K562 (cell line): ENCODE measurements around the gene UBE3B. TPM values are rescaled to one million over a fixed set of nuclear protein-coding genes. Genes with fewer than 3 reads are reported as not detected.

Experiments
- ATAC-seq: fragments of 200-7000 bp; cut with Tn5 transposase; 3 replicates; pipeline ENCODE4 v1.9.1; 2020; ENCODE audit warnings: moderate library complexity
- BruUV-seq: library from RNA; stranded (reverse); fragments of 400-500 nt; replicated peaks from 2 replicates; lab custom pipeline; 2021; lab: Mats Ljungman, UMichigan
- CTCF ChIA-PET: fragments of 300-600 bp; formaldehyde crosslinking; extraction: SDS; loops from one replicate; lab custom pipeline; 2021; ENCODE audit warnings: low intra/inter-chr PET ratio; lab: Yijun Ruan, JAX
- POLR2A ChIA-PET: fragments of 300-600, 350-650 bp; sonication (Branson Sonifier 250); formaldehyde crosslinking; extraction: SDS; loops from one replicate; lab custom pipeline; 2021; ENCODE audit warnings: antibody characterized with exemption, inconsistent platforms; lab: Yijun Ruan, JAX
- DNase-seq, 4 experiments: peaks; one replicate each; pipeline versions ENCODE4 v3.0.0 to v3.0.0-alpha.2; 2011 to 2018; ENCODE audit warnings: low spot score in 3 of 4, mixed read lengths in 3 of 4; ENCODE audit errors: extremely low read depth in 1 of 4
- FAIRE-seq: peaks from 2 replicates; lab custom pipeline; 2011; peaks lifted over from hg19 to GRCh38; lab: Jason Lieb, UNC
- H2AFZ ChIP-seq: 2 replicates; pipeline ENCODE4 v1.6.0; 2011; ENCODE audit warnings: low read depth, low read length, control low read depth, inconsistent platforms
- H3K27ac ChIP-seq: fragments of 200-600 bp; 3 replicates; pipeline ENCODE4 v1.8.0; 2011; ENCODE audit warnings: low read depth, mild to moderate bottlenecking, control low read depth, inconsistent platforms, low read length, moderate library complexity, mixed read lengths; ENCODE audit errors: extremely low read depth
- H3K27me3 ChIP-seq, 2 experiments: fragments of 300-600 bp in 1 of 2; 2 replicates in 1 of 2; 3 replicates in 1 of 2; pipeline versions ENCODE4 v1.6.0 to v1.8.0; 2011; ENCODE audit warnings: inconsistent platforms in 2 of 2, low read length in 2 of 2, mild to moderate bottlenecking in 1 of 2, mixed read lengths in 1 of 2, moderate library complexity in 1 of 2; ENCODE audit not compliant: control insufficient read depth in 2 of 2, insufficient read depth in 2 of 2
- H3K36me3 ChIP-seq: fragments of 300-600 bp; 3 replicates; pipeline ENCODE4 v1.8.0; 2011; ENCODE audit warnings: mild to moderate bottlenecking, low read length, inconsistent platforms; ENCODE audit not compliant: control insufficient read depth, insufficient read depth
- H3K4me1 ChIP-seq, 2 experiments: fragments of 200-600 bp in 1 of 2; replicated peaks in 1 of 2; 2 replicates in 1 of 2; 3 replicates in 1 of 2; pipeline versions ENCODE4 v1.5.1 to v1.8.0; 2011; ENCODE audit warnings: inconsistent platforms in 2 of 2, low read length in 2 of 2, mild to moderate bottlenecking in 1 of 2, mixed read lengths in 1 of 2, moderate library complexity in 1 of 2; ENCODE audit not compliant: control insufficient read depth in 2 of 2, insufficient read depth in 2 of 2
- H3K4me2 ChIP-seq: 2 replicates; pipeline ENCODE4 v1.6.1; 2011; ENCODE audit warnings: low read length, control low read depth, inconsistent platforms, mixed read lengths; ENCODE audit not compliant: insufficient read depth
- H3K4me3 ChIP-seq: fragments of 200-600 bp; sonication (generic), shearing (Covaris generic); 2 replicates; pipeline ENCODE4 v1.5.1; 2016; ENCODE audit warnings: control low read depth, inconsistent platforms
- H3K79me2 ChIP-seq: fragments of 200-600 bp; 3 replicates; pipeline ENCODE4 v1.8.0; 2011; ENCODE audit warnings: low read length, inconsistent platforms; ENCODE audit not compliant: control insufficient read depth, insufficient read depth
- H3K9ac ChIP-seq, 2 experiments: 2 replicates each; pipeline versions ENCODE4 v1.6.0 to v1.6.1; 2011; ENCODE audit warnings: low read depth in 2 of 2, low read length in 2 of 2, control low read depth in 1 of 2, inconsistent platforms in 1 of 2, mild to moderate bottlenecking in 1 of 2, mixed read lengths in 1 of 2; ENCODE audit not compliant: insufficient read depth in 1 of 2
- H3K9me1 ChIP-seq: one replicate; pipeline ENCODE4 v1.6.0; 2011; ENCODE audit warnings: inconsistent platforms, mild to moderate bottlenecking, low read length, moderate library complexity; ENCODE audit not compliant: control insufficient read depth, insufficient read depth
- H3K9me3 ChIP-seq: replicated peaks from 2 replicates; pipeline ENCODE4 v1.5.1; 2011; ENCODE audit warnings: low read depth, low read length, inconsistent platforms; ENCODE audit not compliant: control insufficient read depth, insufficient read depth
- H4K20me1 ChIP-seq: replicated peaks from 2 replicates; pipeline ENCODE4 v1.6.1; 2011; ENCODE audit warnings: low read length, inconsistent platforms, mixed read lengths; ENCODE audit not compliant: control insufficient read depth, insufficient read depth
- EGR1 ChIP-seq: fragments of 450-650 bp; conservative IDR thresholded peaks from 2 replicates; pipeline ENCODE4 v1.6.1; 2017; ENCODE audit warnings: mild to moderate bottlenecking
- NONO ChIP-seq, 2 experiments: fragments of 200-400 bp in 1 of 2; fragments of 450-650 bp in 1 of 2; formaldehyde crosslinking in 1 of 2; IDR thresholded peaks; 2 replicates each; pipeline ENCODE4 v1.6.1; 2017; ENCODE audit warnings: low read depth in 2 of 2, mild to moderate bottlenecking in 2 of 2, moderate library complexity in 2 of 2, low read length in 1 of 2
- STAG1 ChIP-seq: sonication (generic); formaldehyde crosslinking; IDR thresholded peaks from 2 replicates; pipeline ENCODE4 v1.5.0; 2020; ENCODE audit warnings: missing genetic modification reagents, borderline replicate concordance
- ZNF140 ChIP-seq: fragments of 250-450 bp; sonication (Bioruptor Pico); IDR thresholded peaks from 2 replicates; pipeline ENCODE4 v1.8.0; 2021; ENCODE audit warnings: moderate library complexity, mild to moderate bottlenecking, inconsistent platforms
- ZNF184 ChIP-seq: sonication (generic); formaldehyde crosslinking; IDR thresholded peaks from 2 replicates; pipeline ENCODE4 v1.5.0; 2020; ENCODE audit warnings: missing genetic modification reagents
- ZNF212 ChIP-seq: fragments of 450-650 bp; formaldehyde crosslinking; IDR thresholded peaks from 2 replicates; pipeline ENCODE4 v1.4.0; 2020; ENCODE audit warnings: mild to moderate bottlenecking
- ZNF445 ChIP-seq: fragments of 250-450 bp; sonication (Bioruptor Pico); IDR thresholded peaks from 2 replicates; pipeline ENCODE4 v1.4.0; 2020; ENCODE audit warnings: low read depth, mild to moderate bottlenecking, moderate library complexity
- ZNF551 ChIP-seq: fragments of 250-450 bp; sonication (Bioruptor Pico); IDR thresholded peaks from 2 replicates; pipeline ENCODE4 v1.5.0; 2021; ENCODE audit warnings: mild to moderate bottlenecking, moderate library complexity
- ZNF655 ChIP-seq: fragments of 250-450 bp; sonication (Bioruptor Pico); IDR thresholded peaks from 2 replicates; pipeline ENCODE4 v1.5.0; 2021
- WGBS: fragments of 100-300 bp; shearing (Covaris generic); methylation state at CpG from one replicate; pipeline ENCODE4 v1.1.6; 2016; ENCODE audit warnings: low coverage, mixed read lengths; ENCODE audit not compliant: insufficient coverage; ENCODE audit errors: missing lambda C conversion rate; 5-methylcytosine and 5-hydroxymethylcytosine counted together
- in situ Hi-C: fragments of 300-500 bp; cut with MboI; formaldehyde crosslinking; loops from 4 replicates; pipeline ENCODE4 v1.15.0; 2018; ENCODE audit warnings: inconsistent platforms, mixed read lengths
- intact Hi-C: fragments of 100-400 bp; cut with micrococcal nuclease; formaldehyde crosslinking; loops from 2 replicates; pipeline ENCODE4 v1.14.2; 2022
- polyA plus RNA-seq, 8 experiments: library from polyadenylated mRNA; depleted of rRNA in 4 of 8; stranded (reverse) in 5 of 8; unstranded in 3 of 8; fragments of >200 nt; fragmentation: Nextera tagmentation in 2 of 8; fragmentation: Illumina TruSeq in 1 of 8; extraction: Ambion mirVana in 2 of 8; extraction: Trizol in 1 of 8; gene quantifications; 2 replicates each; pipeline versions ENCODE4 v1.2.1 to v1.2.3, GENCODE V29; 2011 to 2014; ENCODE audit warnings: inconsistent platforms in 1 of 8, missing spikeins in 1 of 8
- total RNA-seq, 7 experiments: library from RNA; depleted of rRNA in 6 of 7; stranded (reverse); fragments of >200 nt in 6 of 7; fragmentation: Illumina TruSeq in 2 of 7; extraction: Trizol in 2 of 7; gene quantifications; 2 replicates each; pipeline versions ENCODE4 v1.2.1 to v1.2.3, GENCODE V29; 2011 to 2021; ENCODE audit warnings: low replicate concordance in 1 of 7

UBE3B gene
- total and polyA plus RNA-seq, 9 of the 15 experiments (the other 6 are each of a cell fraction or from before 2014, with no cell fraction given): 7.6 to 23.6 (median 15.5) TPM

- TF ChIP-seq ZNF551 (CRISPR knock-in tag) (no peak), ZNF212 (CRISPR knock-in tag) (no peak), NONO (IDR thresholded peaks at IDR 0.05; ENCODE audit: low read depth in 2 of 2, low read length in 1 of 2) (no peak), STAG1 (no peak), ZNF445 (CRISPR knock-in tag) (no peak), ZNF184 (CRISPR knock-in tag) (no peak)
Observed at GRCh38 chr12:109550281-109550680, 72.8 kb downstream of the UBE3B start (continued).

GRCh38 chr12:109551108-109551507 is 73.7 kb downstream of the UBE3B start:
- Histone ChIP-seq H3K9ac (no peak overlapping the region), H3K27me3 (peaks cover 45 to 75% of the 10 kb centered on the region in 2 experiments), H3K9me1 (no peaks in the 10 kb centered on the region), H3K79me2 (no peaks in the 10 kb centered on the region), H3K9me3 (no peaks in the 10 kb centered on the region), H3K4me1 (no peaks in the 10 kb centered on the region; a peak in 1 of 5 replicates), H2AFZ (no peak overlapping the region), H3K36me3 (no peaks in the 10 kb centered on the region), H3K27ac (no peak overlapping the region), H3K4me3 (no peak overlapping the region), H4K20me1 (peaks cover 19% of the 10 kb centered on the region), H3K4me2 (no peak overlapping the region)
- FAIRE-seq (no peak), ATAC-seq (no peak), DNase-seq (no peak)
- in situ Hi-C loops: no loop called here
- intact Hi-C loops: no loop called here
- WGBS: 9% methylated on average over 6 of the region's 6 CpGs
- CTCF ChIA-PET: no interaction called here
- TF ChIP-seq ZNF140 (CRISPR knock-in tag) (no peak), ZNF655 (CRISPR knock-in tag) (no peak), EGR1 (no peak)
- POLR2A ChIA-PET: interaction anchor here (1.4 to 2.3 kb wide), 3 partner anchors 9 to 23 kb away, joined by 4 to 13 read pairs (median 5); partner anchors contain the start of genes MMAB and MVK
- BruUV-seq: no TSS peak
